GM19099 (cell line): ENCODE data around the gene NXPH1.

Experiments
- POLR2A ChIP-seq: IDR thresholded peaks from 3 replicates; pipeline ENCODE4 v1.6.1; 2011; ENCODE audit warnings: low read depth; ENCODE audit not compliant: insufficient read length; ENCODE audit errors: extremely low read depth

Gene NXPH1

GRCh38 chr7:8637322-8637721 is 203.9 kb downstream of the NXPH1 start:
- TF ChIP-seq POLR2A: no peak

- TF ChIP-seq POLR2A: no peak
Observed at GRCh38 chr7:8638076-8638475, 204.7 kb downstream of the NXPH1 start.

GRCh38 chr7:8639668-8640067 is 206.3 kb downstream of the NXPH1 start:
- TF ChIP-seq POLR2A: no peak

GRCh38 chr7:8640671-8641070 is 207.3 kb downstream of the NXPH1 start:
- no peak for TF ChIP-seq POLR2A

GRCh38 chr7:8668627-8669500 is 235.5 kb downstream of the NXPH1 start:
- TF ChIP-seq POLR2A: no peak

- no peak for TF ChIP-seq POLR2A
Observed at GRCh38 chr7:8669501-8669851, 236.1 kb downstream of the NXPH1 start.

GRCh38 chr7:8684426-8684825 is 251.0 kb downstream of the NXPH1 start:
- no peak for TF ChIP-seq POLR2A

- no peak for TF ChIP-seq POLR2A
Observed at GRCh38 chr7:8699875-8700624, 266.6 kb downstream of the NXPH1 start.

GRCh38 chr7:8702807-8703206 is 269.4 kb downstream of the NXPH1 start:
- no peak for TF ChIP-seq POLR2A

GRCh38 chr7:8710124-8710523 is 276.7 kb downstream of the NXPH1 start:
- no peak for TF ChIP-seq POLR2A

- TF ChIP-seq POLR2A: no peak
Observed at GRCh38 chr7:8714791-8715190, 281.4 kb downstream of the NXPH1 start.

GRCh38 chr7:8719102-8719501 is 285.7 kb downstream of the NXPH1 start:
- TF ChIP-seq POLR2A: no peak

GRCh38 chr7:8724080-8724718 is 290.8 kb downstream of the NXPH1 start:
- no peak for TF ChIP-seq POLR2A

- TF ChIP-seq POLR2A: no peak
Observed at GRCh38 chr7:8739837-8740236, 306.4 kb downstream of the NXPH1 start.

GRCh38 chr7:8742837-8743236 is 309.4 kb downstream of the NXPH1 start:
- TF ChIP-seq POLR2A: no peak

GRCh38 chr7:8747338-8747737 is 313.9 kb downstream of the NXPH1 start:
- TF ChIP-seq POLR2A: no peak
